MM.1S (cell line): ENCODE measurements around the gene TPTE2.

Experiments used
- CTCF ChIP-seq: fragments of 300-600 bp; sonication (generic); IDR thresholded peaks from 2 replicates; pipeline ENCODE4 v1.5.1; 2016; ENCODE audit warnings: antibody characterized with exemption, low read length, mixed read lengths
- EZH2phosphoT487 ChIP-seq: fragments of 300-600 bp; sonication (generic); IDR thresholded peaks from 2 replicates; pipeline ENCODE4 v1.6.1; 2018; ENCODE audit warnings: antibody characterized with exemption, low read length

GRCh38 chr13:19519049-19519448 lies 42.3 kb downstream of the TPTE2 start:
- TF ChIP-seq CTCF (no peak), EZH2phosphoT487 (no peak)
